GM21619 (cell line): ENCODE data around the gene KRTAP3-2.

Source experiments
- ATAC-seq: cut with Tn5 transposase; IDR thresholded peaks from one replicate; pipeline ENCODE4 v1.9.1; 2021; ENCODE audit not compliant: unreplicated experiment

The KRTAP3-2 gene

DNA sequence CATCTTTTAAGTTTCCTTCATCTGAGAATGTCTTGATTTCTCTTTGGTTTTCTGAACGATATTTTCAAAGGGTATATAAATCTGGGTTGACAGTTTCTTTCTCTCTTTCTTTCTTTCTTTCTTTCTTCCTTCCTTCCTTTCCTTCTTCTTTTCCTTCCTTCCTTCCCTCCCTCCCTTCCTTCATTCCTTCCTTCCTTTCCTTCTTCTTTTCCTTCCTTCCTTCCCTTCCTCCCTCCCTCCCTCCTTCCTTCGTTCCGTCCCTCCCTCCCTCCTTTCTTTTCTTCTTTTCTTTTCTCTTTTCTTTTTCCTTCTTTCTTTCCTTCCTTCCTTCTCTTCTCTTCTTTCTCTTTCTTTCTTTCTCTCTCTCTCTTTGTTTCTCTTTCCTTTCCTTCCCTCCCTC, 25.3 kb downstream of the KRTAP3-2 start:
- ATAC-seq, result no peak

DNA sequence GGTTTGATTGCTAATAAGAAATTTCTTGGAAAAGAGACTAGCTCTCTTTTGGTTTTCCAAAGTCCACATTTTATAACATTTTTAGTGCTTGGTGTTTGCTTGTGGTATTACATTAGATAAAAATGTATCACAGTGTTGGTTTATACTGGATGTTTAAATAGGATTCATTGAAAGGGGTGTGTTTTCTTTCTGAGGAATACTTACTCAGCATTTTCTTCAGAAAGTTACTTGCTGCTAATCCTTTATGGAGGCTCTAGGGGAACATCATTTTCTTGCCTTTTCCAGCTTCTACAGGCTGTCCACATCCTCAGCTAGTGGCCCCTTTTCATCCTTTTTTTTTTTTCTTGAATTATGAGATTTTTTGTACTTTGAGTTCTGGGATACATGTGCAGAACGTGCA, 32.1 kb downstream of the KRTAP3-2 start:
- ATAC-seq, result no peak

DNA sequence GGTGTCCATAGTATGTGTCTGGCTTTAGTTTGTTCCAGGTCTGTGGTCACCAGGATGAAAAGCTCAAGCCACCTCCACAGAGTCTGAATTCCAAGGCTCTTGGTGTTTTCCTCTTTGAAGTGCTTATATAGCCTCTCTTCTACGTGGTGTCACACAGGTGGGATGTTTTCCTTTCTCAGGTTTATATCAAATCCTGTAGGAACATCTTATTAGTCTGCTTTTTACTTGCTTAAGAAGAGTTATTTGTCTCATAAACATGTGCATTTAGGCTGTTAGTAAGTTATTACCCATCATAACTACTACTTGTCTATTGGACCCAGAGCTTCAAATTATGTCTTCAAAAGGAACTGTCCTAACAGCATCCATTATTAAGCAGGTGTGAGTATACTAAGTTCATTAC, 32.9 kb downstream of the KRTAP3-2 start, which contains the start of gene KRT39:
TSS of gene KRT39 (minus strand) at position 101 of the 400 bp plus-strand sequence. CDS start at position 9, 92 bp downstream.
- no peak for ATAC-seq

DNA sequence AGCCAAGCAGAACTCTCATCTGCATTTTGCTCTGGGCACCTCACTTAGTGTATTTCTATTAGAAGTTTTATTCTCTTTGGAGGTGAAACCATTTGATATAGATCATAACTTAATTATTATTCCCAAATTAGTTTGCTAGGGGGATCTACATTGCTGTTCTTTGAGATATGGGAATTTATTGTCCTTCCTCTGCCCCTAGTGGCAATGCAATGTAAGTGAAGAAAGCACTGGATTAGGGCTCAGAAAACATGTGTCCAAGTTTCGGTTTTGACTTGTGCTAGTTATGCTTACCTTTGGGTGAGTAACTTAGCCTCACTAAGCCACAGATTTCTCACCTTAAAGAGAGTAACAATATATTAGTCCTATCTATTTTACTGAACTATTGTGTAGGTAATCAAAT, 35.9 kb downstream of the KRTAP3-2 start:
- no peak for ATAC-seq

DNA sequence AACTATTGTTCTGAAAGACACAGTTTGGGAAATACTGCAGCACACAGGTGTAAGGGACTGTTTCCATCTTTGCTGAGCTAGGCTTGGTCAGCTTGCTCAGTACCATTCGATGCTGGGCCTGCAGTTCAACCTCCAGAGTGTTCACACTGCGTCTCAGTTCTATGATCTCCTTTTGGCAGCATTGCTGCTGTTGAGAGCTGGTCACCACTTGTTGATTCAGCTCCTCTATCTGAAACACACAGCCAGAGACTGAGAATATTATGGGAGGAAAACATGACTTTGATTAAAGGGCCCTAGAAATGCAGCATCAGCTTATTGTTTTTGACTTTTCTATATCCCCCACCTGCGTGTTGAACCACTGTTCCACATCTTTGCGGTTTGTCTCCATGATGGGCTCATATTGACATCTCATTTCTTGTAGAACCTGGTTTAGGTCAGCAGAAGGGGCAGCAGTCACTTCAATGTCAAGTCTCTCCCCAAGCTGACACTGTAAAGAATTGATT, 37.6 kb downstream of the KRTAP3-2 start:
- ATAC-seq, result no peak

DNA sequence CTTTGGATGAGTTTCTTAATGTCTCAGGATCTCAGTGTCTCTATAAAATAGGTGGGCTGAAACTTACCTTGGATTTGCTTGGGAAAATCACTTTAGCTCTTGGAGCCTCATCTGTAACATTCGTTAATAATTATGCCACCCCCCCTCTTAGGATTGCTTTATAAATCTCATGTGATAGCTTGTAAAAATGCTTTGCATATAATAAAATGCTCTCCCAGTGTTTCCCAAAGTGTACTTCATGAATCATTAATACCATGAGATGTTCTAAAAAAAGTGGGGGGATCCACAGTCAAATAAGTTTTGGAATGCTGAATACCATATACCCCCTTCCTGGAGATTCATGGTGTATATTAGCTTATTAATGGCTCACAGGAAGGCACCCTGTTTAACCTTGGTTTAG, 38.1 kb downstream of the KRTAP3-2 start:
- no peak for ATAC-seq

DNA sequence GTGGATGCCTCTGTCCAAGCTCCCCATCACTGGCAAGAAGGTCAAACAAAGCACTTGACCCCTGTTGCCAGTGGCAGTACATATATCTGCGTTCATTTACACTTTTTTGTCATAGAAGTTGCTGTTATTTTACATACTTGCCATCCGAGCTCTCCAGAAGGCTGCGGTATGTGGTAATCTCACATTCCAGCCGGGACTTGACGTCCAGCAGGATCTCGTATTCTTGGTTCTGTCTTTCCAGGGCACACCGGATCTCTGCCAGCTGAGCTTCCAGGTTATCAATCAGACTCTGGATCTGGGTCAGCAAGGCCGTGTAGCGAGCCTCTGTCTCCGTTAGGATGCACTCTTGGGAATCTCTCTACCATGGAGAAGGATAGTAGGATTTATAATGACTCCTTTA, 39.6 kb downstream of the KRTAP3-2 start:
- ATAC-seq, result no peak

DNA sequence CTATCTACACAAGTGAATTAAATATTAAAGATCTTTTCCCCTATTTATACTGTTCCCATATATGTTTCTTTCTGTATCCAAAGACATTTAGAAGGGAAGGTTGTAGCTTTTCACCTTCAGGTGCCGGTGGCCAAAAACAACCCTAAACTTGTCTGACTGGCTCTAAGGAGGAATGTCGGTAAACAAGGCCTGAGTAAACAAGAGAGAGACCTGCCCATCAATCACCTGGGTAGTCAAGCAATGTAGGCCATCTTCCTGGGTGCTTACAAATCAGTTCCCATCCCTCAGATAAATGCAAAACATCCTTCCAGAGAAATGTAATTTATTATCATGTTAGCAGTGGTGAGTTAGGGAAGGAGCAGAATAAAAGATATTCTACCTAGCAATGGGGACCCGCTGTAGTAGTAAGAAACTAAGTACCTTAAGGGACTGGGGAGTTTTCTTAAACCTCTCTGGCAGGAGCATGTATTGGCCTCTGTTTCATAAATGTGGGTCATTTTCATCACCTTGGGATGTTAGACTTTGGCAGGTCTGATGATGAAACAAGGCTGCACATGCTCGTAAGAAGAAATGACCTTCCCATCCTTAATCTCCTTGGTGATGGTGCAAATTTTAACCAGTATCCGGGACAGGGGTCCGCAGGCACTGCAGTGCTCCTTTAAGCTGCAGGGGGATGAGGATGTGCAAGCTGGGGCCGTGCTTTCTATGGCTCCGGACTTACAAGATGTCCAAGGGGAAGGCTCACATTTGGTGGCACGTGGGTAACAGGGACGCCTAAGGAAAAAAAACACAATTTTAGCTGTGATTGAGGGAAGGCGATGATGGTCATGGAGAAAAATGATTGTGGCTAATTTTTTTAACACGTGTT, 41.4 kb downstream of the KRTAP3-2 start:
- ATAC-seq, result no peak

DNA sequence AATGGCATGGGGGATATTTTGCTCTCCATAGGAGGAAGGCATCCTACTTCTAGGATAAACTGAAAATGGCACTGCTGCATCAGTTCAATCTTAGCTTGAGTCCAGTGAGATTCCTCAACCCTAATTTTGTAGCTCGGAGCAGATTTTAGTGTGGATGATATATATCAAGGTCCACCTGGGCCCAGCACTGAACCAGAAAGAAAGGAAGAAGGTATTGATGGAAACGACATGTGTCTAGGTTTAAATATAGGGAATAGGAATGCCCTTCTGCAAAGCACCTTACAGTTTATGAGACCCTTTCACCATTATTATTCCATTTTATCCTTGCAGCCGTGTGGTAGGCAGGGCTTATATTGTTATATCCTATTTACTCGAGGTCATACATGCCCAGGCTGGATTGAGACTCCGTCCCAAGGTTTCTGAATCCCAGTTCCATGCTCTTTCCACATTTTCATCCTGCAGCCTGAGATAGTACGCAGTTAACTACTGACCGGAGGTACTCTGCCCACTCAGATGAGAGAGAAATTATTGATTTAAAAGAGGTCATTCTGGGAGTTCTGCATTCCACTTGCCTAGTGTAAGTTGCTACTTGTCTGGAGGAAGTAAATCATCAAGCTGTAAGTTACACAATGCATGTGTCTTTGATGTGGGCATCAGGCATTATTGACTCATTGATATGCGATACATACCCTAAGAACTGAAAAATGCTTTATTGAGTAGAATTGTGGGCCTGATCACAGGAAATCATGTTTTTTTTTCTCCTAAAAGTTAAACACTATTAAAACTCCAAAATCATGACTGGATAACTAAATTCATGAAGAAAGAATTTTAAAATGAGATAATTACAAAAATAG, 43.1 kb downstream of the KRTAP3-2 start:
- ATAC-seq, result no peak

DNA sequence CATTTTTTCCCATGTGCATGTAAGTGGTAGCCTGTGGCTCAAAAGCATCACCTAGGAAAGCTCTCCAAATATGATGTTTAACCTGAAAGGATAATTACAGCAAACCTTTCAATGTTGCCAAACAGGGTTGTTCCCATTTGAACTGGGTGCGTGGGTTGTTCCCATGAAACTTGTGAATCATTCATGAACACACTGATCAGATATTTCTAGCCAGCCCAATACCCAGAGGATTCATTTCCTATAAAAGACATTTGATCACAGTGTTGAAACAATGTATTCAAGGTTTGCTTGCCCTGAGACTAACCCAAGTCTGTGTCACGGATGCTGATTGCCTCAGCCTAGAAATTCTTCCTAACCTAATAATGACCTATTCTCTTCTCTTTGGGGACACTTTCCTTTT, 45.8 kb downstream of the KRTAP3-2 start:
- ATAC-seq, result no peak

DNA sequence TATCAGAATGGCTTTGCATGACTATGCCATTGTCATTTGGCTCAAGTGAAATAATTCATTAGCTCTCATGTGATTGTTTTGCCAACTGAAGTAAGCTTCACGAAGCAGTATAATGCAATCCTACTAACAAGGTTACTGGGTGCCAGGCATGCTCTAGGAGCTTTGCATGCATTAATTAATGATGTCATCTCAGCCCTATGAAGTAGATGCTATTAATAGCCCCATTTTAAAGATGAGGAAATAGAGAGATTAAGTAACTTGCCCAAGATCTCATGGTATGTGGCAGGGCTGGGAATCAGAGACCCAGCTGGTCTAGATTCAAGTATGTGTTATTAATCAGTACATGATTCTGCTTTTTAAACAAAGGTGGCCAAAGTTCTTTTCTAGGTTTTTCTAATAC, 47.0 kb downstream of the KRTAP3-2 start:
- ATAC-seq, result no peak

DNA sequence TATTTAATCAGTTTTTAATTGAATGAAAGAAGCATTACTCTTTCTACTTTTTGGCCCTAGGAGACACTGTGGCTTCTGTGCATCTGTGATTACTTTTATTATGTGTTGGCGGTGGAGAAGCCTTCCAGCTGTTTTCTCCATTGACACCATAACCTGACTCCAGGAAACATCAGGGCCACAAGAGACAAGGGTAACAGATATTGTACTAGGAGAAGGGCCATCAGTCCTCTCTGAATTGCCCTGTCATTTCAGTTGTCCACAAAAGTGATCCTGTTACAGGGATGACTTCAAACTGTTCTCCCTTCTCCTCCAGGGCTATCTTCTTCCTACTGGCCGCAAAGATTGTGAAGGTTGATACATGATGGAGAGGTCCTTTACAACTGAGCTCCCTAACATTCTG, 47.6 kb downstream of the KRTAP3-2 start:
- ATAC-seq, result no peak

DNA sequence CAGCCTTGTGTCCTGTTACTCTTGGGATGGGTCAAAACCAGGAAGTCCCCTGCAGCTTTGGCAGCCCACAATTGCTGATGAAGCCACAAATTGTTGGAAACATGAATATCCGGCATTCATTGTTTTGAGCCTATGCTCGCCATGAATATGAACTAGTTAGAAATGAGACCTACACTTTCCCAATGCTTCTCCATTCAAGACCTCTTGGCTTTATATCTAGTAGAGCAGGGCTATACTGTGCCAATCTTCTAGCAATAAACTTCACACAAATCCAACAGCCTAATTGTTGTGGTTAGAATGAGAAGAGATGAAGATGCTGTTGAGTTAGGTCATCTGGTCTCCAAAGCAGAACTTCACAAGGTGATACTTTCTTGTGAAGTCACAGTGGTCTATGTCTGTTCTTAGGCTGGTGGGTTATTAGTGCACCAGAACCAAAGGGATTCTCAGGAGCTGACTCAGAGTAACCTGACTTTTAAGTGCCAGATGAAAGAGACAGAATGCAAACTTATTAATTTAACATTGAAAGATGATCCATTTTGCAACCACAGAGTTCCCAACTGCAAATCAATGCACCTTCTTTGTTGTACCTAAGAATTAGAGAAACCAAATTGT, 48.6 kb downstream of the KRTAP3-2 start:
- no peak for ATAC-seq

DNA sequence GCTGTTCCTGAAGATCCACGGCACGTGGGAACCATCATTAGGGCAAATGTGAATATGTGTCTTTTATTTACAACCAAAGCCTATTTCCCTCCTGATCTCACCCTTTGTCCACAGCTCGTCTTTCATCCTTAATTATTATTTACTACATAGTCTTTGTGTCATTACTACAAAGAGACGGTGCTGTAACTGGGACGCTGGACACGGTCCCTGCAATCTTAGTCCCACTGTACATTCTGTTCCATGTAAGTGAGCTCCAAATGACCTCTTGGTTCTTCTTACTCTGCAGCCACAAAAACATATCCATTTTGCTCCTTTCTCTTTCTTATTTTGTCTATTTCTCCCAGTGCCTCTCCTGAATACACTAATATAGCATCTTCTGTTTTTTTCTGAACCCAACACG, 49.5 kb downstream of the KRTAP3-2 start:
- ATAC-seq, result no peak

DNA sequence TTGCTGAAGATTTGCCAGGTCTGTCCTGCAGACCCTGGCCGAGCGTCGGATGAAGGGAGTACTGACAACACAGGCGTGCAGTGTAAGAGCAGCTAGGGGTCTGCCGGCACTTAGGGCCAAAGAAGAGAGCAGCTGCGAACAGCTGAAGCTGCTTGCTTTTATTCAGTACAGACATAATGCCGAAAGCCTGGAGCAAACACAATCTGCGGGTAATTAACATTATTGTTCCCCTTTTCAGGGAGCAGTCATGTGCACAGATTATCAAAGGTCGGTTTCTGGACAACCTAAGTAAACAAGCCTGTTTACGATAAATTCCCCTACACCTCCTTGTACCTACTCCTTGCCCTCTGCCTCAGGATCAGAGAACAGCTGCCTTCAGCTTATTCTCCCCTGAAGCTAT, 50.3 kb downstream of the KRTAP3-2 start:
- no peak for ATAC-seq
